LNCaP clone FGC (cell line): ENCODE measurements around the gene ITFG1.
"Not testable (repeated sequence)": the region's sequence is repeated elsewhere in the genome, so short reads cannot be mapped to it uniquely, and the experiment has no call there.

Experiments used
- DNase-seq: peaks from one replicate; pipeline ENCODE4 v3.0.0-alpha.2; 2011; ENCODE audit warnings: low read depth
- H3K4me3 ChIP-seq: 2 replicates; pipeline ENCODE4 v1.5.1; 2011; ENCODE audit warnings: mild to moderate bottlenecking, low read depth, low read length, control low read depth
- CTCF ChIP-seq: IDR thresholded peaks from 2 replicates; pipeline ENCODE4 v1.5.1; 2012; ENCODE audit warnings: mild to moderate bottlenecking; ENCODE audit not compliant: control insufficient read depth, insufficient read depth; ENCODE audit errors: extremely low read depth

The ITFG1 gene

GRCh38 chr16:47196457-47196856, 264.4 kb downstream of the ITFG1 start:
- no peak for DNase-seq
- TF ChIP-seq CTCF: no peak
- H3K4me3 ChIP-seq: no peak overlapping the region

DNA sequence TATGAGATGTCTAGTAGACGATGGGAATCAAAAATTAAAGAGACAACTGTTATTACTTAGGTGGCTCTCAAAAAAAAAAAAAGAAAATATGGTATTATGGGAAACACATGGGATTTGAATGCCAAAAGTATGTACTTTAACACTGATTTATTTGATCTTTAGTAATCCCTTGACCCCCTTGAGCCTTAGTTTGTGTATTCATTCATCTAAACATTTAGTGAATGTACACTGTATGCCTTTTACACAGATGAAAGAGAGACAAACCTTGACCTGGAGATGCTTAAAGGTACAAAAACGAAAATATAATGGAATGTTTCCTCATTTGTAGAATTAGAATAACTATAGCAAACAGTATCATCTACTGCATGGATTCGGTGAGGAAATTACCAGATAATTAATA, 278.5 kb downstream of the ITFG1 start:
- no peak overlapping the region for H3K4me3 ChIP-seq
- no peak for TF ChIP-seq CTCF
- no peak for DNase-seq

DNA sequence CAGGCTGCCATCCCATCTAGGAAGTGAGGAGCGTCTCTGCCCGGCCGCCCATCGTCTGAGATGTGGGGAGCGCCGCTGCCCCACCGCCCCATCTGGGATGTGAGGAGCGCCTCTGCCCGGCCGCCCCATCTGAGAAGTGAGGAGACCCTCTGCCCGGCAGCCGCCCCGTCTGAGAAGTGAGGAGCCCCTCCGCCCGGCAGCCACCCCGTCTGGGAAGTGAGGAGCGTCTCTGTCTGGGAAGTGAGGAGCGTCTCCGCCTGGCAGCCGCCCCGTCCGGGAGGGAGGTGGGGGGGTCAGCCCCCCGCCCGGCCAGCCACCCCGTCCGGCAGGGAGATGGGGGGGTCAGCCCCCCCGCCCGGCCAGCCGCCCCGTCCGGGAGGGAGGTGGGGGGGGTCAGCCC, 279.8 kb downstream of the ITFG1 start:
- not testable (repeated sequence) for DNase-seq, H3K4me3 ChIP-seq

DNA sequence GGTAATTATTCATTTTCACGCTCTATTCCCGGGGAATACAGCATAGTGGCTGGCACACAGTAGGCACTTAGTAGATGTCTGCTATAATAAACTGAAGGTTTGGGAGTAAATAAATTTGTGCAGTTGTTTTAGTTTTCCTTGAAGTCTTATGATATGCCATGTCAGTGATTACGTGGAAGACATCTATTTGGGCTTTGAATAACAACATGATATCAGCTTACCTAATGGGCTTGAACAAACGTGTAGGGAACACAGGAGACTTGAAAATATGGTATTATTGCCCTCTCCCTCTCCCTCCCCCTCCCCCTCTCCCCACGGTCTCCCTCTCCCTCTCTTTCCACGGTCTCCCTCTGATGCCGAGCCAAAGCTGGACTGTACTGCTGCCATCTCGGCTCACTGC, 280.8 kb downstream of the ITFG1 start:
- no peak for TF ChIP-seq CTCF
- DNase-seq: no peak
- no peak overlapping the region for H3K4me3 ChIP-seq

GRCh38 chr16:47175152-47175551, 285.7 kb downstream of the ITFG1 start:
- TF ChIP-seq CTCF: no peak
- no peak for DNase-seq
- H3K4me3 ChIP-seq: no peak overlapping the region

GRCh38 chr16:47162670-47163420, 298.0 kb downstream of the ITFG1 start:
- no peak for DNase-seq
- no peak for TF ChIP-seq CTCF
- no peak overlapping the region for H3K4me3 ChIP-seq

DNA sequence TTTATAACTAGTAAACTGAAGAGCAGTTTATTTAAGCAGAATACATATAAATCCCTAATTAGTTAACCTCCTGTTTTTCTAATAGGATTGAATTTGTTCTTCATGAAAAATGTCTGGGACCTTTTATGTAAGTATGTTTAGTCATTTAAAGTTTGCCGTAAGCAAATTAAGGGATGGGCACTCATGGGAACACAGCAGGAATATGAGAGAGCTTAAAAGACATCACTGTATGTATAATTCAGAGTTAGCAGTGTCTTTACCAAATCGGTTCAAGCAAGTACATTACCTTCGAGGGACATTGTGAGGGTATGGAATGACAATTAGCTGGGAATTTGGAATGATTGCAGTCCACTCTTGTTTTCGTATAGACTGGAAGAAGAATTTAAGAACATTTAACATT, 299.4 kb downstream of the ITFG1 start:
- no peak overlapping the region for H3K4me3 ChIP-seq
- DNase-seq: no peak
- no peak for TF ChIP-seq CTCF
